ENCODE data around the gene CCDC88C.

Gene CCDC88C

GRCh38 chr14:91367173-91368171 lies 50.1 kb downstream of the CCDC88C start:
- WGBS = 87% methylated on average over 21 of the region's 22 CpGs
- no peak overlapping the region for H3K9ac ChIP-seq (ENCODE audit: low read depth, low read length)
- no peaks in the 10 kb centered on the region for H3K27me3 ChIP-seq (ENCODE audit: insufficient read depth, low read length)
- H3K27ac ChIP-seq (ENCODE audit: low read depth, low read length) = no peak overlapping the region
- H3K36me3 ChIP-seq (ENCODE audit: insufficient read depth, low read length) = no peaks in the 10 kb centered on the region
- no peak overlapping the region for H3K4me3 ChIP-seq (ENCODE audit: low read length)
- H3K9me3 ChIP-seq (ENCODE audit: insufficient read depth, low read depth, low read length) = no peaks in the 10 kb centered on the region
- peaks cover 12% of the 10 kb centered on the region for H3K4me1 ChIP-seq (ENCODE audit: insufficient read depth, low read length)

GRCh38 chr14:91366749-91367148 lies 50.9 kb downstream of the CCDC88C start:
- H3K4me3 ChIP-seq (ENCODE audit: low read length) = no peak overlapping the region
- no peaks in the 10 kb centered on the region for H3K36me3 ChIP-seq (ENCODE audit: insufficient read depth, low read length)

GRCh38 chr14:91365552-91365951 lies 52.1 kb downstream of the CCDC88C start:
- Histone ChIP-seq H3K9ac (ENCODE audit: low read depth, low read length) (no peak overlapping the region), H3K36me3 (ENCODE audit: insufficient read depth, low read length) (no peaks in the 10 kb centered on the region), H3K27ac (ENCODE audit: low read depth, low read length) (no peak overlapping the region), H3K9me3 (ENCODE audit: insufficient read depth, low read depth, low read length) (no peaks in the 10 kb centered on the region), H3K4me1 (ENCODE audit: insufficient read depth, low read length) (peaks cover 12% of the 10 kb centered on the region), H3K4me3 (ENCODE audit: low read length) (no peak overlapping the region), H3K27me3 (ENCODE audit: insufficient read depth, low read length) (no peaks in the 10 kb centered on the region)
- 75% methylated on average over 6 of the region's 6 CpGs for WGBS

More at GRCh38 chr14:91366749-91367148, 50.9 kb downstream of the CCDC88C start:
- Histone ChIP-seq H3K27ac (ENCODE audit: low read depth, low read length) (no peak overlapping the region), H3K9me3 (ENCODE audit: insufficient read depth, low read depth, low read length) (no peaks in the 10 kb centered on the region), H3K4me1 (ENCODE audit: insufficient read depth, low read length) (peaks cover 12% of the 10 kb centered on the region), H3K27me3 (ENCODE audit: insufficient read depth, low read length) (no peaks in the 10 kb centered on the region), H3K9ac (ENCODE audit: low read depth, low read length) (no peak overlapping the region)
- WGBS = 95% methylated on average over 6 of the region's 6 CpGs

- H3K27me3 ChIP-seq (ENCODE audit: insufficient read depth, low read length) = no peaks in the 10 kb centered on the region
- no peaks in the 10 kb centered on the region for H3K36me3 ChIP-seq (ENCODE audit: insufficient read depth, low read length)
- 90% methylated on average over 13 of the region's 13 CpGs for WGBS
- no peak overlapping the region for H3K4me3 ChIP-seq (ENCODE audit: low read length)
- H3K9ac ChIP-seq (ENCODE audit: low read depth, low read length) = no peak overlapping the region
- no peak overlapping the region for H3K27ac ChIP-seq (ENCODE audit: low read depth, low read length)
- peaks cover 12% of the 10 kb centered on the region for H3K4me1 ChIP-seq (ENCODE audit: insufficient read depth, low read length)
- no peaks in the 10 kb centered on the region for H3K9me3 ChIP-seq (ENCODE audit: insufficient read depth, low read depth, low read length)
Observed at GRCh38 chr14:91364524-91365270, 52.9 kb downstream of the CCDC88C start.

- H3K27ac ChIP-seq (ENCODE audit: low read depth, low read length) = no peak overlapping the region
- no peak overlapping the region for H3K9ac ChIP-seq (ENCODE audit: low read depth, low read length)
- H3K27me3 ChIP-seq (ENCODE audit: insufficient read depth, low read length) = no peaks in the 10 kb centered on the region
- no peak overlapping the region for H3K4me3 ChIP-seq (ENCODE audit: low read length)
- peaks cover 12% of the 10 kb centered on the region for H3K4me1 ChIP-seq (ENCODE audit: insufficient read depth, low read length)
- no peaks in the 10 kb centered on the region for H3K9me3 ChIP-seq (ENCODE audit: insufficient read depth, low read depth, low read length)
- peaks cover 4% of the 10 kb centered on the region; the same call in 1 of the 2 replicates for H3K36me3 ChIP-seq (ENCODE audit: insufficient read depth, low read length)
- 72% methylated on average over 10 of the region's 10 CpGs for WGBS
Observed at GRCh38 chr14:91363776-91364523, 53.7 kb downstream of the CCDC88C start.

GRCh38 chr14:91361233-91361811 lies 56.3 kb downstream of the CCDC88C start:
- H3K9me3 ChIP-seq (ENCODE audit: insufficient read depth, low read depth, low read length) = no peaks in the 10 kb centered on the region
- H3K27me3 ChIP-seq (ENCODE audit: insufficient read depth, low read length) = no peaks in the 10 kb centered on the region
- H3K36me3 ChIP-seq (ENCODE audit: insufficient read depth, low read length) = peaks cover 16% of the 10 kb centered on the region; the same call in 1 of the 2 replicates
- H3K27ac ChIP-seq (ENCODE audit: low read depth, low read length) = no peak overlapping the region
- peaks cover 12% of the 10 kb centered on the region for H3K4me1 ChIP-seq (ENCODE audit: insufficient read depth, low read length)
- 90% methylated on average over 14 of the region's 14 CpGs for WGBS
- H3K9ac ChIP-seq (ENCODE audit: low read depth, low read length) = no peak overlapping the region
- no peak overlapping the region for H3K4me3 ChIP-seq (ENCODE audit: low read length)

GRCh38 chr14:91360490-91361232 lies 57.0 kb downstream of the CCDC88C start:
- Histone ChIP-seq H3K9me3 (ENCODE audit: insufficient read depth, low read depth, low read length) (no peaks in the 10 kb centered on the region), H3K4me1 (ENCODE audit: insufficient read depth, low read length) (peaks cover 13% of the 10 kb centered on the region), H3K4me3 (ENCODE audit: low read length) (no peak overlapping the region), H3K27ac (ENCODE audit: low read depth, low read length) (no peak overlapping the region), H3K36me3 (ENCODE audit: insufficient read depth, low read length) (peaks cover 16% of the 10 kb centered on the region; the same call in 1 of the 2 replicates), H3K27me3 (ENCODE audit: insufficient read depth, low read length) (no peaks in the 10 kb centered on the region), H3K9ac (ENCODE audit: low read depth, low read length) (no peak overlapping the region)
- WGBS = 94% methylated on average over 17 of the region's 17 CpGs

GRCh38 chr14:91358654-91359220 lies 58.9 kb downstream of the CCDC88C start:
- no peak overlapping the region for H3K9ac ChIP-seq (ENCODE audit: low read depth, low read length)
- whole genome bisulfite sequencing = 96% methylated on average over 13 of the region's 13 CpGs
- no peaks in the 10 kb centered on the region for H3K27me3 ChIP-seq (ENCODE audit: insufficient read depth, low read length)
- H3K27ac ChIP-seq (ENCODE audit: low read depth, low read length) = no peak overlapping the region
- no peak overlapping the region for H3K4me3 ChIP-seq (ENCODE audit: low read length)
- H3K9me3 ChIP-seq (ENCODE audit: insufficient read depth, low read depth, low read length) = no peaks in the 10 kb centered on the region
- peaks cover 9% of the 10 kb centered on the region for H3K4me1 ChIP-seq (ENCODE audit: insufficient read depth, low read length)
- peaks cover 16% of the 10 kb centered on the region; the same call in 1 of the 2 replicates for H3K36me3 ChIP-seq (ENCODE audit: insufficient read depth, low read length)

- Histone ChIP-seq H3K27ac (ENCODE audit: low read depth, low read length) (no peak overlapping the region), H3K4me3 (ENCODE audit: low read length) (no peak overlapping the region), H3K4me1 (ENCODE audit: insufficient read depth, low read length) (peaks cover 2% of the 10 kb centered on the region; the same call in 1 of the 2 replicates), H3K27me3 (ENCODE audit: insufficient read depth, low read length) (no peaks in the 10 kb centered on the region), H3K9ac (ENCODE audit: low read depth, low read length) (no peak overlapping the region; the same call in 1 of the 2 replicates), H3K9me3 (ENCODE audit: insufficient read depth, low read depth, low read length) (no peaks in the 10 kb centered on the region), H3K36me3 (ENCODE audit: insufficient read depth, low read length) (peaks cover 16% of the 10 kb centered on the region; the same call in 1 of the 2 replicates)
- 89% methylated on average over 9 of the region's 9 CpGs for WGBS
Observed at GRCh38 chr14:91358025-91358319, 59.6 kb downstream of the CCDC88C start.

Measured in HUES64 (cell line).